Esophagus mucosa (tissue), 1 donor: Measurements from ENCODE around the gene PER1. TPM values are rescaled to one million over a fixed set of nuclear protein-coding genes. Genes with fewer than 3 reads are reported as not detected.

Source experiments
- ATAC-seq: fragments of 200-7000 bp; cut with Tn5 transposase; one replicate; pipeline ENCODE4 v1.9.1; 2020
- total RNA-seq: library from RNA; stranded (reverse); gene quantifications from one replicate; pipeline ENCODE4 v1.2.4, GENCODE V29; 2023
- donor health status: DM: yes; HTN: yes; CAD: no.

The PER1 gene
- total RNA-seq, 1 donor from 2014 or later = 65.0 TPM

DNA sequence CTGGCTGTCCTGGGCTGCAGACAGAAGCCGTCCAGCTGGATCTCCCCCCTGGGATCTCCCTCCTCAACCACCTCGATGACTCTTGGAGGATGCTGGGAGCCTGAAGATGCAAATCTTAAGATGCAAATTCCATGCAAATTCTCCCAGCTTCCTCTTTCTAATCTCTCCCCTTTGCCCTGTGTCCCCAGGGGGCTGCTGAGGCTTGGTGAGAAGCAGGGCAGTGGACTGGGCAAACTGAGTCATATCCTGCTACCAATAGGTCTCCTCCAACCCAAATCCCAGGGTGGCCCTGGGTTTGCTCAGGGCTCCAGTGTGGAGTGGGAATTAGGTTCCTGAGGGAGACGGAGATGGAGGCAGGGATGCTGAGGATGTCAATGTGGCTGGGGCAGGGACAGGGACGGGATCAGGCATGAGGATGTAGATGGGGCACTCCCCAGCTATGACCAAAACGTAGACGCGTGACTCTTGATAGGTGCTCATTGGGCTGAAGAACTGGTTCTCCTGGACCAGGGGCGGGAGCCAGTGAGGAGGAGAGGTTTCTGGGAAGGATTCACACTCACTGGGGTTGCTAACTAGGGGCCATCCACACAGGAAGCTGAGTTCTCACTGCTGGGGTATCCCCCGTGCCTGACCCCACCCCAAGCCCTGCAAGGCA, 61.0 kb downstream of the PER1 start:
- ATAC-seq = peak; percentile 90

Other genes with a start within 250 kb of the PER1 start
- gene RNF227, start 236.1 kb downstream of the PER1 start, total RNA-seq = 2.4 TPM
- gene KCNAB3, start 222.5 kb downstream of the PER1 start, total RNA-seq = 0.44 TPM
- gene TRAPPC1, start 220.5 kb downstream of the PER1 start, total RNA-seq = 108 TPM
- gene CNTROB, start 220.2 kb downstream of the PER1 start, total RNA-seq = 15.4 TPM
- 3.5 TPM for gene GUCY2D, start 149.8 kb downstream of the PER1 start, total RNA-seq
- 121 TPM for gene ALOX15B, start 113.3 kb downstream of the PER1 start, total RNA-seq
- 15.0 TPM for gene ALOX12B, start 64.7 kb downstream of the PER1 start, total RNA-seq
- gene ALOXE3, start 33.9 kb downstream of the PER1 start, total RNA-seq = 4.0 TPM
- 0.40 TPM for gene HES7, start 28.3 kb downstream of the PER1 start, total RNA-seq
- gene VAMP2, start 10.5 kb upstream of the PER1 start, total RNA-seq = 20.9 TPM
- gene TMEM107, start 24.0 kb upstream of the PER1 start, total RNA-seq = 17.5 TPM
- 6.3 TPM for gene BORCS6, start 37.8 kb upstream of the PER1 start, total RNA-seq
- 22.0 TPM for gene AURKB, start 58.2 kb upstream of the PER1 start, total RNA-seq
- 10.0 TPM for gene CTC1, start 95.7 kb upstream of the PER1 start, total RNA-seq
- 25.1 TPM for gene PFAS, start 96.9 kb upstream of the PER1 start, total RNA-seq
- 12.7 TPM for gene RANGRF, start 136.3 kb upstream of the PER1 start, total RNA-seq
- 2.6 TPM for gene SLC25A35, start 143.0 kb upstream of the PER1 start, total RNA-seq
- 1.8 TPM for gene ARHGEF15, start 157.8 kb upstream of the PER1 start, total RNA-seq
- gene ODF4, start 187.4 kb upstream of the PER1 start, total RNA-seq = not detected
- 1,742 TPM for gene RPL26, start 230.8 kb upstream of the PER1 start, total RNA-seq
- 10.8 TPM for gene RNF222, start 245.4 kb upstream of the PER1 start, total RNA-seq